Measurements from ENCODE around the gene TP73.

The TP73 gene

DNA sequence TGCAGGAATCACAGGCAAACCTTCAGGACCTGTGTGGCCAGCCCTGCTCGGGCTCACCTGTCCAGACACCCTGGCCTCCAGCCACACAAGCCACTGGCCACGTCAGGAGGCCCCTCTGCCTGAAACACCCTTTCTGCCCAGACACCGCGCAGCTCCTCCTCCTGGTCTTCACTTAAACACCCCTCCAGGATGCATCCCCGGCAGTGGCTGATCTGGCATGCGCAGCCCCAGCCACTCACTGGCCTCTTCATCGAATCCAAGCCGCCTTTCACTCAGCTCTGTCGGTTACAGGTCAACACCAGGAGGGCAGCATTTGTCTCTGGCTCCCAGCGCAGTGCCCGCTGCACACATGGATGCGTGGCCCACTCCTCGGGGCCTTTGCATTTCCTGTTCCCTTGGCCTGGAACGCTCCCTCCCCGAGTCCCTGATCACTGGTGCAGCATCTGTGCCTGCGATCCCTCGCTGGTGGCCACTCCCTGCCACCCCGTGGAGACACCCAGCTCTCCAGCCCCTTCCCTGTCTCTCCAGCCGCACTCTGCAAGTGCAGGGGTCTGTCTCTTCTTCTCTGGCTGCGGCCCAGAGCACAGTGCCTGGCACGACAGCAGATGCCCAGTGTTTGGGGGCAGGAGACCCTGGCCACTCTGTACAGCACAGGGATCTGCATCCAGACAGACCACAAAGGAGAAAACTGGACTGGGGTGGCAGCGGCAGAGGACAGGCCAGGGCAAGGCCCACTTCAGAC lies 18.1 kb upstream of the TP73 start:
- no peak overlapping the region for H3K4me3 ChIP-seq (ENCODE audit: low read depth, low read length)
- in situ Hi-C loops (cut with HindIII; ENCODE audit: low sequenced_read_pairs): loop anchor here (25.0 kb wide), 1 partner anchor 97 kb away; no protein-coding TSS in a partner anchor
- TF ChIP-seq, protein P1, sequence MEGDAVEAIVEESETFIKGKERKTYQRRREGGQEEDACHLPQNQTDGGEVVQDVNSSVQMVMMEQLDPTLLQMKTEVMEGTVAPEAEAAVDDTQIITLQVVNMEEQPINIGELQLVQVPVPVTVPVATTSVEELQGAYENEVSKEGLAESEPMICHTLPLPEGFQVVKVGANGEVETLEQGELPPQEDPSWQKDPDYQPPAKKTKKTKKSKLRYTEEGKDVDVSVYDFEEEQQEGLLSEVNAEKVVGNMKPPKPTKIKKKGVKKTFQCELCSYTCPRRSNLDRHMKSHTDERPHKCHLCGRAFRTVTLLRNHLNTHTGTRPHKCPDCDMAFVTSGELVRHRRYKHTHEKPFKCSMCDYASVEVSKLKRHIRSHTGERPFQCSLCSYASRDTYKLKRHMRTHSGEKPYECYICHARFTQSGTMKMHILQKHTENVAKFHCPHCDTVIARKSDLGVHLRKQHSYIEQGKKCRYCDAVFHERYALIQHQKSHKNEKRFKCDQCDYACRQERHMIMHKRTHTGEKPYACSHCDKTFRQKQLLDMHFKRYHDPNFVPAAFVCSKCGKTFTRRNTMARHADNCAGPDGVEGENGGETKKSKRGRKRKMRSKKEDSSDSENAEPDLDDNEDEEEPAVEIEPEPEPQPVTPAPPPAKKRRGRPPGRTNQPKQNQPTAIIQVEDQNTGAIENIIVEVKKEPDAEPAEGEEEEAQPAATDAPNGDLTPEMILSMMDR (IDR thresholded peaks at IDR 0.05; ENCODE audit: low read depth, low read length): no peak
- no peak for DNase-seq (ENCODE audit: low read depth, low spot score)

GRCh38 chr1:3636080-3636479 lies 16.2 kb upstream of the TP73 start:
- TF ChIP-seq, protein P1 (IDR thresholded peaks at IDR 0.05; ENCODE audit: low read depth, low read length): no peak
- in situ Hi-C loops (cut with HindIII; ENCODE audit: low sequenced_read_pairs): loop anchor here (25.0 kb wide), 1 partner anchor 99 kb away; no protein-coding TSS in a partner anchor

DNA sequence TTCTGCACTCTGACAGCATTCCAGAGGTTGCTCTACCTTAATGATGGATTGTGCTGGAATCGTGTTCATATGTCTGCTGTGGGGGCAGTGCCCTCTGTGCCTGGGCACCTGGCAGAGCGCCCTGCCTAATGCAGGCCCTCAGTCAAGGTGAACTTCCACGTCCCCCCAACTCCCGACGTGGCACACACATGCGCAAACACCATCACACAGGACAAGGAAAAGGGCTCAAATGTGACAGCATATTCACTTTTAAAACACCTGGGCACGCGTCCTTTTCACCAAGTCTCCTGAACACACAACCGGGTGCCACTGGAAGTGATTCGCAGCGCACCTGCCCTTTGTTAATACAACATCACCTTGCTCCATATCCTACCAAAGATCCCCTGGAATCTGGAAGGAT lies 15.8 kb upstream of the TP73 start:
- in situ Hi-C loops (cut with HindIII; ENCODE audit: low sequenced_read_pairs): loop anchor here (25.0 kb wide), 1 partner anchor 99 kb away; no protein-coding TSS in a partner anchor
- DNase-seq (ENCODE audit: low read depth, low spot score): no peak
- TF ChIP-seq, protein P1 (IDR thresholded peaks at IDR 0.05; ENCODE audit: low read depth, low read length): no peak
- H3K4me3 ChIP-seq (ENCODE audit: low read depth, low read length): no peak overlapping the region

More at GRCh38 chr1:3636080-3636479, 16.2 kb upstream of the TP73 start:
- DNase-seq (ENCODE audit: low read depth, low spot score): no peak
- H3K4me3 ChIP-seq (ENCODE audit: low read depth, low read length): no peak overlapping the region

DNA sequence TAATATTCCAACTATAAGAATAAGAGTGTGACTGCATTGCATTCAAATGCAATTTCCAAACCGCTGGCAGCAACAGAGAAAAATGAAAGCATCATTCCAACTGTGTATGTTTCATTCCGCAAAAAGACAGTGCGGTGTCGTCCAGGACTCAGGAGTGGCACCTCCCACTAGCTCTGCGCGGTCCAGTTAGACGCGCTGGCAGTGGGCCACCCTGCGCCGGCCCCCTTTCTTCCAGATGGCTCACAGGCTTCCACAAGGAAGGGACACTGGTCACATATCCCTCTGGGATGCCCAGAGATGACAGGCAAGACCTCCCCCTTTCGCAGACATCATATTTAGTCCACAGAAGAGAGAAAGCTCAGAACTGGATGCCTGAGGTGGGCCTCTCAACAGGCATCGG lies 14.3 kb upstream of the TP73 start:
- TF ChIP-seq, protein P1 (IDR thresholded peaks at IDR 0.05; ENCODE audit: low read depth, low read length): no peak
- no peak overlapping the region for H3K4me3 ChIP-seq (ENCODE audit: low read depth, low read length)
- no peak for DNase-seq (ENCODE audit: low read depth, low spot score)
- in situ Hi-C loops (cut with HindIII; ENCODE audit: low sequenced_read_pairs): loop anchor here (25.0 kb wide), 1 partner anchor 101 kb away; no protein-coding TSS in a partner anchor

DNA sequence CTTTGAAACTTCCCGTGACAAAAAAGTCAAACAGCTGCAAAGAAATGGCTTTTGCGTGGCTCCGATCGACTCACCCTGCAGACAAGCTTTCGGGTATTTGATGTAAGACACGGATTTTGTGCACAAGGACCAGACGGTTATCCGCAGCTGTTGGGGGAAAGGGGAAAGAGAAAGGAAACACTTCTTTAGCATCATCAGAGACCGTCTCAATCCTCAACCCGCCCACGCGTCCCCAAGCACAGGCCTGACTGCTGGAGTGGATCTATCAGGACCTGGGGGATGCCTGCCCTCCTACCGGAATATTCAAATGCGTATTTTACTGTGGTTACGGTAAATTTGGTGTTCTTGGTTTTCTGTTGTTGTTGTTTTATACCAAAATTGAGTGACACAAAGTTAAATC lies 13.6 kb upstream of the TP73 start:
- in situ Hi-C loops (cut with HindIII; ENCODE audit: low sequenced_read_pairs): loop anchor here (25.0 kb wide), 1 partner anchor 101 kb away; no protein-coding TSS in a partner anchor
- no peak overlapping the region for H3K4me3 ChIP-seq (ENCODE audit: low read depth, low read length)
- TF ChIP-seq, protein P1 (IDR thresholded peaks at IDR 0.05; ENCODE audit: low read depth, low read length): no peak
- no peak for DNase-seq (ENCODE audit: low read depth, low spot score)

- TF ChIP-seq, protein P1 (IDR thresholded peaks at IDR 0.05; ENCODE audit: low read depth, low read length): no peak
- in situ Hi-C loops (cut with HindIII; ENCODE audit: low sequenced_read_pairs): loop anchor here (25.0 kb wide), 1 partner anchor 102 kb away; no protein-coding TSS in a partner anchor
- no peak for DNase-seq (ENCODE audit: low read depth, low spot score)
- no peak overlapping the region for H3K4me3 ChIP-seq (ENCODE audit: low read depth, low read length)
Measured at GRCh38 chr1:3639397-3639911, 12.9 kb upstream of the TP73 start.
